Smooth muscle cell (in vitro differentiated cells): ENCODE measurements around the gene SLITRK5. TPM values are rescaled to one million over a fixed set of nuclear protein-coding genes. Genes with fewer than 3 reads are reported as not detected.

Experiments used
- DNase-seq: peaks from one replicate; lab custom pipeline; 2025; ENCODE audit not compliant: unreplicated experiment; lab: John Stamatoyannopoulos, UW
- H2AFZ ChIP-seq: fragments of 200-600 bp; sonication (generic); 2 replicates; pipeline ENCODE4 v1.6.0; 2016; ENCODE audit warnings: antibody characterized with exemption, low read depth, mild to moderate bottlenecking
- H3F3A ChIP-seq: fragments of 200-600 bp; sonication (generic); 2 replicates; pipeline ENCODE4 v1.6.0; 2017; ENCODE audit warnings: antibody characterized with exemption, low read depth
- H3K27ac ChIP-seq: fragments of 200-600 bp; sonication (generic); 2 replicates; pipeline ENCODE4 v1.5.1; 2016; ENCODE audit warnings: low read depth, mild to moderate bottlenecking
- H3K27me3 ChIP-seq: fragments of 200-600 bp; sonication (generic); 2 replicates; pipeline ENCODE4 v1.6.1; 2016; ENCODE audit warnings: low read depth, mild to moderate bottlenecking
- H3K36me3 ChIP-seq: fragments of 200-600 bp; sonication (generic); 2 replicates; pipeline ENCODE4 v1.5.1; 2016; ENCODE audit warnings: low read depth
- H3K4me1 ChIP-seq: fragments of 200-600 bp; sonication (generic); 2 replicates; pipeline ENCODE4 v1.5.1; 2016; ENCODE audit warnings: low read depth
- H3K4me2 ChIP-seq: fragments of 200-600 bp; sonication (generic); 2 replicates; pipeline ENCODE4 v1.6.0; 2016; ENCODE audit warnings: mild to moderate bottlenecking
- H3K4me3 ChIP-seq: fragments of 200-600 bp; sonication (generic); 2 replicates; pipeline ENCODE4 v1.5.1; 2016; ENCODE audit warnings: mild to moderate bottlenecking
- H3K79me2 ChIP-seq: fragments of 200-600 bp; sonication (generic); 2 replicates; pipeline ENCODE4 v1.6.0; 2016; ENCODE audit warnings: low read depth, mild to moderate bottlenecking
- H3K9ac ChIP-seq: fragments of 200-600 bp; sonication (generic); 2 replicates; pipeline ENCODE4 v1.6.0; 2016; ENCODE audit warnings: low read depth
- H3K9me3 ChIP-seq: fragments of 200-600 bp; sonication (generic); replicated peaks from 2 replicates; pipeline ENCODE4 v1.5.1; 2016; ENCODE audit warnings: low read depth
- H4K20me1 ChIP-seq: fragments of 200-600 bp; sonication (generic); 2 replicates; pipeline ENCODE4 v1.6.0; 2016; ENCODE audit warnings: low read depth
- CTCF ChIP-seq: fragments of 200-600 bp; sonication (generic); IDR thresholded peaks from 2 replicates; pipeline ENCODE4 v1.5.1; 2017; ENCODE audit warnings: borderline replicate concordance, mild to moderate bottlenecking, antibody characterized with exemption; ENCODE audit not compliant: insufficient read depth, poor library complexity, severe bottlenecking
- WGBS: methylation state at CpG from one replicate; pipeline ENCODE4 v1.1.7; 2016; ENCODE audit warnings: low lambda C conversion rate; 5-methylcytosine and 5-hydroxymethylcytosine counted together
- polyA plus RNA-seq: library from polyadenylated mRNA; unstranded; fragments of >200 nt; fragmentation: Nextera tagmentation; extraction: Ambion mirVana; gene quantifications from 2 replicates; pipeline ENCODE4 v1.2.1, GENCODE V29; 2016
- total RNA-seq: library from RNA; depleted of rRNA; stranded (reverse); fragments of >200 nt; gene quantifications from 2 replicates; pipeline ENCODE4 v1.2.3, GENCODE V29; 2014

The SLITRK5 gene
- total and polyA plus RNA-seq, 2 experiments from 2014 or later, result 0.04 TPM; not detected in 1

DNA sequence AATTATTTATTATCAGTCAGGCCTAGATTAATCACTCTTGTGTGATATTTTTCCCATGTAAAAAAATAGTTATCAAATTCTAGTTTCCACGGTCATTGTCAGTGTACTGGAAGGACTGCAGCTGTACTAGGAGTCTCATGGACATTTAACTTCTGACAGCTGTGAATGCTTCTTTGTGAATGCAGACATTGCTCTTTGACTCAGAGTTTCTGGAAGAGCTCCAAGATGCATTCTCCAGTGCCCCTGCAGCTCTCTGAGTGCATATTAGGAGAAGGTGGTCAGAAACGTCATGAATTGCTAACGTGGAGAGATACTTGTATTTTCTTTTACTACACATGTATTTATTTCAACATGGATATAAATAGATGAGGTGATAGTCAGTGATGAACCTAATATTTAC is 9.7 kb upstream of the SLITRK5 start:
- no peaks in the 10 kb centered on the region for H3K4me1 ChIP-seq
- 47% methylated on average over 3 of the region's 3 CpGs for WGBS
- no peaks in the 10 kb centered on the region for H3K79me2 ChIP-seq
- no peak overlapping the region for H2AFZ ChIP-seq
- no peak overlapping the region for H3K4me2 ChIP-seq
- H3K36me3 ChIP-seq, result no peaks in the 10 kb centered on the region
- no peaks in the 10 kb centered on the region for H3K9me3 ChIP-seq
- H3K27me3 ChIP-seq, result no peaks in the 10 kb centered on the region
- no peak overlapping the region for H3K4me3 ChIP-seq
- no peaks in the 10 kb centered on the region for H4K20me1 ChIP-seq
- no peak overlapping the region for H3K9ac ChIP-seq
- DNase-seq, result no peak
- H3F3A ChIP-seq, result no peaks in the 10 kb centered on the region
- no peak overlapping the region for H3K27ac ChIP-seq
- no peak for TF ChIP-seq CTCF

GRCh38 chr13:87666831-87667230 is 4.3 kb upstream of the SLITRK5 start:
- H3K4me2 ChIP-seq, result no peak overlapping the region
- H3K9me3 ChIP-seq, result no peaks in the 10 kb centered on the region
- no peak overlapping the region for H3K9ac ChIP-seq
- H2AFZ ChIP-seq, result peak overlapping the region; percentile 21
- no peak overlapping the region for H3K4me3 ChIP-seq
- H3K27ac ChIP-seq, result no peak overlapping the region
- DNase-seq, result no peak
- H3K36me3 ChIP-seq, result no peaks in the 10 kb centered on the region
- TF ChIP-seq CTCF, result no peak
- H3K4me1 ChIP-seq, result no peaks in the 10 kb centered on the region
- H4K20me1 ChIP-seq, result no peaks in the 10 kb centered on the region
- peaks cover 6% of the 10 kb centered on the region for H3K27me3 ChIP-seq
- 42% methylated on average over 1 of the region's 1 CpG for WGBS
- no peaks in the 10 kb centered on the region for H3K79me2 ChIP-seq
- no peaks in the 10 kb centered on the region for H3F3A ChIP-seq

- no peak overlapping the region for H3K4me3 ChIP-seq
- H4K20me1 ChIP-seq, result no peaks in the 10 kb centered on the region
- H3K9me3 ChIP-seq, result no peaks in the 10 kb centered on the region
- peaks cover 15% of the 10 kb centered on the region for H3K27me3 ChIP-seq
- H3K36me3 ChIP-seq, result no peaks in the 10 kb centered on the region
- WGBS, result 94% methylated on average over 1 of the region's 1 CpG
- H3K27ac ChIP-seq, result no peak overlapping the region
- no peak overlapping the region for H3K9ac ChIP-seq
- no peak for TF ChIP-seq CTCF
- H3K79me2 ChIP-seq, result no peaks in the 10 kb centered on the region
- H3F3A ChIP-seq, result no peaks in the 10 kb centered on the region
- DNase-seq, result no peak
- H3K4me1 ChIP-seq, result no peaks in the 10 kb centered on the region
- no peak overlapping the region for H3K4me2 ChIP-seq
- no peak overlapping the region for H2AFZ ChIP-seq
Measured at GRCh38 chr13:87667686-87668085, 3.5 kb upstream of the SLITRK5 start.

GRCh38 chr13:87669379-87669978 is 1.7 kb upstream of the SLITRK5 start:
- H3F3A ChIP-seq, result no peaks in the 10 kb centered on the region
- H3K79me2 ChIP-seq, result no peaks in the 10 kb centered on the region
- H3K4me1 ChIP-seq, result no peaks in the 10 kb centered on the region
- TF ChIP-seq CTCF, result peak; percentile 56
- no peak for DNase-seq
- H3K4me3 ChIP-seq, result no peak overlapping the region
- H3K4me2 ChIP-seq, result no peak overlapping the region
- no peak overlapping the region for H3K27ac ChIP-seq
- no peaks in the 10 kb centered on the region for H3K9me3 ChIP-seq
- WGBS, result 44% methylated on average over 3 of the region's 3 CpGs
- peaks cover 33% of the 10 kb centered on the region for H3K27me3 ChIP-seq
- H3K36me3 ChIP-seq, result no peaks in the 10 kb centered on the region
- H3K9ac ChIP-seq, result no peak overlapping the region
- no peaks in the 10 kb centered on the region for H4K20me1 ChIP-seq
- H2AFZ ChIP-seq, result no peak overlapping the region
